ENCODE results near the gene THYN1. TPM values are rescaled to one million over a fixed set of nuclear protein-coding genes. Genes with fewer than 3 reads are reported as not detected.

THYN1 gene
- total and polyA plus RNA-seq, 2 of the 13 experiments (the other 11 are each of a cell fraction or from before 2014, with no cell fraction given), result 36.1 to 87.6 TPM

DNA sequence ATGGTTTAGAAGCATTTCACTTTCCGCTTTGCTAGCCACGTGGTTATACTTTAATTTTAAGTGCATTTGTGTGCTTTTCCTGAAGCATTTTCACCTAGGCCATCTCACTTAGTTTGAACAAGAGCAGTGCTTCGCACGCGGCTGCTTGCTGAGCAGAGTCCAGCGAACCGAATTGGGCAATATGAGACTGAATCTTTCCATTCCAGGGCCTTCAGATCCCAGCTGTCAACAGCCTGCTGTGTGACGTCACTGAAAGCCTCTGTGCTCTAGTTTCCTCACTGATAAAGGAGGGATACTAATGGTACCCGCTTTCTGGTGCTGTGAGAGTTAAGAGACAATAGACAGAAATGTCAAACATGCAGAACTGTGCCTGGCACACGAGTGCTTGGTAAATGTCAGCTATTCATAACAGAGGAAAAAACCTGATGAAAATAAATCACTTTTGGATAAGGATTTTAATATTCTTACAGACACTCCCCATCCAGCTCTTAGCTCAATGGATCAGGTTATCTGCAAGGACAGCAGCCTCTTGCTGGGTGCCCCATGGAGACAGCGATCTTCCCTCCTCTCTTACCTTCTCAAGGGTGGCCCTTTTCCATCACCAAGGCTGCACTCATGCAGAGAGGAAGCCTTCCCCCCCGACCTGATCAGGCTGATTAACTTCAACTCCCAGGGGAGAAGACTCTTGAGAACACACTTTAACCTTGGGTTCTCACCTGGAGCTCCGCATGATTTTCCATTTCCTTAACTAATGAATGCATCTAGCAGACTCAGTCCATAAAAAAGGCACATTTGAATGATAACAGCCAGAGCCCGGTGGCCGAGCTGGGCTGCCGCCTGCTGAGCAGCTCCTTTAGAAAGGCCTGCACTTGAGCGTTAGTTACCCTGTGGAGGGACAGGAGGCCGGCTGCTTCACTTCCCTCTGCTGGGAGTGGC is 19.5 kb upstream of the THYN1 start (continued):
- no peak for TF ChIP-seq DR1 (CRISPR knock-in tag; IDR thresholded peaks at IDR 0.05)
- TF ChIP-seq ZSCAN29 (CRISPR knock-in tag; conservative IDR thresholded peaks at IDR 0.05), result peak; percentile 58; the same call in 1 of the 2 replicates
- TF ChIP-seq GATAD2A (CRISPR knock-in tag; IDR thresholded peaks at IDR 0.05), result peak; percentile 74; the same call in 1 of the 2 replicates
- TF ChIP-seq ZNF264 (CRISPR knock-in tag; IDR thresholded peaks at IDR 0.05), result 0 out of 2 replicates have a peak, but pooled peaks have one; percentile 24
- TF ChIP-seq MEIS1 (CRISPR knock-in tag; IDR thresholded peaks at IDR 0.05; ENCODE audit: borderline replicate concordance), result peak; percentile 82; the same call in 1 of the 2 replicates
- no peak for TF ChIP-seq MAF1 (CRISPR knock-in tag; IDR thresholded peaks at IDR 0.05; ENCODE audit: borderline replicate concordance)
- TF ChIP-seq REPIN1 (CRISPR knock-in tag; IDR thresholded peaks at IDR 0.05; ENCODE audit: borderline replicate concordance, low read depth), result peak; percentile 27; the same call in 1 of the 2 replicates
- TF ChIP-seq ZNF790 (CRISPR knock-in tag; IDR thresholded peaks at IDR 0.05; ENCODE audit: borderline replicate concordance), result no peak
- TF ChIP-seq ZKSCAN5 (CRISPR knock-in tag; IDR thresholded peaks at IDR 0.05), result no peak
- no peak for TF ChIP-seq ZNF143 (CRISPR knock-in tag; IDR thresholded peaks at IDR 0.05)
- 0 out of 2 replicates have a peak, but pooled peaks have one; percentile 8 for TF ChIP-seq ETV5 (CRISPR knock-in tag; IDR thresholded peaks at IDR 0.05; ENCODE audit: borderline replicate concordance)
- TF ChIP-seq LCORL (IDR thresholded peaks at IDR 0.05), result no peak
- peak; percentile 71 for TF ChIP-seq LCORL (CRISPR knock-in tag; IDR thresholded peaks at IDR 0.05)
- peak; percentile 81 for TF ChIP-seq BHLHE40 (IDR thresholded peaks at IDR 0.05; ENCODE audit: low read length)
- TF ChIP-seq PAXIP1 (CRISPR knock-in tag; conservative IDR thresholded peaks at IDR 0.05), result peak; percentile 71
- TF ChIP-seq MYPOP (CRISPR knock-in tag; IDR thresholded peaks at IDR 0.05), result 0 out of 2 replicates have a peak, but pooled peaks have one; percentile 39
- TF ChIP-seq ZNF430 (CRISPR knock-in tag; IDR thresholded peaks at IDR 0.05), result peak; percentile 45; the same call in 1 of the 2 replicates
- 0 out of 2 replicates have a peak, but pooled peaks have one; percentile 33 for TF ChIP-seq ZNF761 (CRISPR knock-in tag; conservative IDR thresholded peaks at IDR 0.05)
- TF ChIP-seq MEIS2 (CRISPR knock-in tag; IDR thresholded peaks at IDR 0.05), result peak; percentile 65; the same call in 1 of the 2 replicates
- TF ChIP-seq ZNF614 (CRISPR knock-in tag; IDR thresholded peaks at IDR 0.05; ENCODE audit: borderline replicate concordance), result 0 out of 2 replicates have a peak, but pooled peaks have one; percentile 33
- TF ChIP-seq AGO2 (optimal IDR thresholded peaks at IDR 0.05; ENCODE audit: low read depth, low read length), result no peak
- no peak for TF ChIP-seq ZEB1 (IDR thresholded peaks at IDR 0.05; ENCODE audit: insufficient replicate concordance, low read depth)
- 0 out of 2 replicates have a peak, but pooled peaks have one; percentile 15 for TF ChIP-seq PATZ1 (CRISPR knock-in tag; IDR thresholded peaks at IDR 0.05)
